NCI-H146 (cell line): ENCODE data around the gene LIN9.

Source experiments
- DNase-seq: peaks from one replicate; lab custom pipeline; 2025; lab: John Stamatoyannopoulos, UW

LIN9 gene

GRCh38 chr1:226320930-226321329 lies 12.0 kb upstream of the LIN9 start:
- DNase-seq: no peak

GRCh38 chr1:226318471-226318870 lies 9.5 kb upstream of the LIN9 start:
- no peak for DNase-seq

- no peak for DNase-seq
Observed at GRCh38 chr1:226314055-226314454, 5.1 kb upstream of the LIN9 start.

DNA sequence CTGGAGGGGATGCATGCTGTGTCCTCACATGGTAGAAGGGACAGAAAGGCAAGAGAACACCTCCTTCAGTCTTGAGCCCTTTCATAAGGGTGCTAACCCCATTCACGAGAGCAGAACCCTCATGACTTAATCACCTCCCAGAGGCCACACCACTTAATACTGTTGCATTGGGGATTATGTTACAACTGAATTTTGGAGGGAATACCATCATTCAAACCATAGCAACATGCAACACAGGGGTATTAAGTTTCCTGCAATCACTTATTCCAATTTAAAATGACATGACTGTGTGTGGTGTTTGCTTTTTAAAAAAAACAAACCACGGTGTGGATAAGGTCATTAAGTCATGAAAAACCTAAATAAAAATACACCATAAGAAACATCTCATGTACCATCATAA lies 3.1 kb upstream of the LIN9 start:
- DNase-seq: no peak

GRCh38 chr1:226311376-226311775 lies 2.4 kb upstream of the LIN9 start:
- no peak for DNase-seq

- no peak for DNase-seq
Observed at GRCh38 chr1:226310637-226311195, 1.8 kb upstream of the LIN9 start.

GRCh38 chr1:226310245-226310540 lies 1.2 kb upstream of the LIN9 start:
- DNase-seq: no peak

- peak; percentile 66 for DNase-seq
Observed at GRCh38 chr1:226309398-226310244, 657 bp upstream of the LIN9 start.

DNA sequence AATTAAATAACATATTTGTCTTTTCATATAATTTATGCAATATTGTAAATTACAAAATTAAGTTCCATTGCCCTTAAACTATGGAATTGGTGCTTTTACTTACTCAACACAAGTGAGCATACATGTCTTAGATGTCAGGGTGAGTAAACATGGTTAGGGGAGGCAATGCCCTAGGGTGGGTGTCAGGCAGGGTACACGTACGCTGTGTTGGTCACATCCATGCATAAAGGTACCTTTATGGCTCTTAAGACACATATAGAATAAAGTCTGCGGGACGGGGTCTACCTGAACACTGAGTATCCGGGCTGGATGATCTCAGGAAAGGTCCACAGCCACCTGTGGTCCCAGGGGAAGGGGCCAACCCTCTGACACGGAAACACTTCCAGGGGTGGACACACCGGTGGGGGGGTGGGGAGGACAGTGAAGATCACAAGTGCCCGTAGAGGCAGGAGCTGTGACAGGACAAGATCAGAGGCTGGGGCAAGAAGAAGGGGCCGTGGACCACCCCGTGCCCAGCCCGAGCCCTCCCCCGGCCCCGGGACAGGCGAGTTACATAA lies 720 bp downstream of the LIN9 start:
- peak; percentile 69 for DNase-seq

- no peak for DNase-seq
Observed at GRCh38 chr1:226306425-226306824, 2.5 kb downstream of the LIN9 start.

DNA sequence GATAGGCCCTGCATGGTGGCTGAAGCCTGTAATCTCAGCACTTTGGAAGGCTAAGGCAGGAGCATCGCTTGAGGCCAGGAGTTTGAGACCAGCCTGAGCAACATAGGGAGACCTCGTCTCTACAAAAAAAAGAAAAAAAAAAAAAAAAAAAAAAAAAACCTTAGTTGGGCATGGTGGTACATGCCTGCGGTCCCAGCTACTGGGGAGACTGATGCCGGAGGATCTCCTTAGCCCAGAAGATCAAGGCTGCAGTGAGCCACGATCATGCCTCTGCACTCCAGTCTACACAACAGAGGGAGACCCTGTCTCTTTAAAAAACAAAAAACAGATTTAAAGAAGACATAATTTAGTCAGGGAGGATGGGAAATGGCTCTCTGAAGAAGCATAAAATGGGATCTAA lies 3.8 kb downstream of the LIN9 start:
- no peak for DNase-seq

GRCh38 chr1:226304291-226304955 lies 4.5 kb downstream of the LIN9 start:
- no peak for DNase-seq

- no peak for DNase-seq
Observed at GRCh38 chr1:226302731-226303130, 6.2 kb downstream of the LIN9 start.

DNA sequence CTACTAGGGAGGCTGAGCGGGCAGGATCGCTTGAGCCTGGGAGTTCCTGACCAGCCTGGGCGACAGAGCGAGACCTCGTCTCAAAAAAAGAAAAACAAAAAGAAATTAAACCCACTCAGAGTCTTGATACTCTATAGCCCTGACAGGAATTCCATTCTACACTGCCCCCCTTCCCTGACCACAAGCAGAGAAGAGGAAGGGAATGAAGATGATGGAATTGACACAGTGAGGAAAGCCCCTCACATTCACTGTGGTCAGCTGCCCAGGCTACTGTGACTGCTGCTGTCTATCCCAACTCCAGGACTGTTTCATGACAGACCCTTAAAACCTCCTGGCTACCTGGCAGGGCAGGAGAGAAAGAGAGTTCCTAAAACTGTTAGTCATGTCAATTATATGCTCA lies 12.1 kb downstream of the LIN9 start:
- DNase-seq: no peak

GRCh38 chr1:226293553-226293920 lies 15.4 kb downstream of the LIN9 start:
- DNase-seq: no peak

GRCh38 chr1:226292874-226293552 lies 16.0 kb downstream of the LIN9 start:
- DNase-seq: no peak

DNA sequence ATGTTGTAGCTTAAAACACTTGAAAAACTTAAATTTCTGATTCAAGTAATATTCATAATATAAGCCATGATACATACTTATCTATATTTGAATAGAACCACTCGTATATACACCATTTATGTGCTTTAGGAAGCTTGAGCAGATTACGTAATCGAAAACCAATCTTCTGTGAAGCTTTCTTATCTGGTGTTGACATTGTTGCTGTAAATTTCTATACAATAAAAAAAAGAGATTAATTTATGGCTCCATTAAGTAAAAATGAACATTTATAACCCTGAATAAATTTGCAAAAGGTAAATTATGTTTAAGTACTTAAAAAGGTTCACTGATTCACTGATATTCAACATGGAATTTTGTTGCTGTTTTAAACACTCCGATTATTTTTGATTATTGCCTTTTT lies 21.4 kb downstream of the LIN9 start:
- DNase-seq: no peak

- DNase-seq: no peak
Observed at GRCh38 chr1:226281058-226281457, 27.9 kb downstream of the LIN9 start.

DNA sequence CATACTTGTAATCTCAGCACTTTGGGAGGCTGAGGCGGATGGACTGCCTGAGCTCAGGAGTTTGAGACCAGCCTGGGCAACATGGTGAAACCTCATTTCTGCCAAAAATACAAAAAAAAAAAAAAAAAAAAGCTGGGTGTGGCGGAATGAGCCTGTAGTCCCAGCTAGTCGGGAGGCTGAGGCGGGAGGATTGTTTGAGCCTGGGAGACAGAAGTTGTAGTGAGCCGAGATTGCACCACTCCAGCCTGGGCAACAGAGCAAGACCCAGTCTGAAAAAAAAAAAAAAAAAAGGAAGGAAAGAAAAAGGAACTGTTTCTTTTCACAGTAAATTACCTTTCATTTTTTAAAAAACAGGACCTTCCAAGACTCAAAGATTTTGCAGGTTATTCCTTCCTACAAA lies 29.5 kb downstream of the LIN9 start:
- DNase-seq: no peak

GRCh38 chr1:226277897-226278296 lies 31.1 kb downstream of the LIN9 start:
- no peak for DNase-seq

DNA sequence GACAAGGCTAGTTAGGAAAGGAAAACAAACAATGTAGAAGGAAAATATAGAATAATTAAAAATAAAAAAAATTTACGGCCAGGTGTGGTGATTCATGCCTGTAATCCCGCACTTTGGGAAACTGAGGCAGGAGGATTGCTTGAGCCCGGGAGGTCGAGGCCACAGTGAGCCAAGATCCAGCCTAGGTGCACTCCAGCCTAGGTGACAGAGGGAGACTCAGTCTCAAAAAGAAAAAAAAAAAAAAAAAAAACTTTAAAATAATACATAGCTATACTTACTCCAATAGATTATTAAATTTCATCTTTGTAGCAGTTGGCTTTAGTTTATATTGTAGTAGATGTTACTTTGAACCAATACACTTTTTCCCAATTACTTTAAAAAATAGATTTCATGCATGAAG lies 32.0 kb downstream of the LIN9 start:
- DNase-seq: no peak

- DNase-seq: no peak
Observed at GRCh38 chr1:226276077-226276682, 32.8 kb downstream of the LIN9 start.
